ENCODE data around the gene CRB1. TPM values are rescaled to one million over a fixed set of nuclear protein-coding genes. Genes with fewer than 3 reads are reported as not detected.

The CRB1 gene
- total and polyA plus RNA-seq, 2 donors from 2014 or later, result 0.16 to 1.2 TPM

GRCh38 chr1:197519741-197520334, 251.8 kb downstream of the CRB1 start:
- Histone ChIP-seq H3K9ac (ENCODE audit: low read length in 3 of 3) (no peak overlapping the region), H3K9me3 (ENCODE audit: control insufficient read depth in 2 of 3, insufficient read depth in 1 of 3, low read length in 3 of 3) (no peaks in the 10 kb centered on the region), H3K36me3 (ENCODE audit: control insufficient read depth in 2 of 3, insufficient read depth in 3 of 3, low read length in 3 of 3) (no peaks in the 10 kb centered on the region), H3K4me3 (ENCODE audit: low read length in 3 of 3) (no peak overlapping the region), H3K4me1 (ENCODE audit: control insufficient read depth in 2 of 3, insufficient read depth in 2 of 3, low read depth in 1 of 3, low read length in 3 of 3) (no peaks in the 10 kb centered on the region), H3K27ac (ENCODE audit: low read depth in 2 of 2, low read length in 2 of 2) (no peak overlapping the region), H3K27me3 (ENCODE audit: control insufficient read depth, insufficient read depth, low read length) (no peaks in the 10 kb centered on the region)
- intact Hi-C loops (cut with DNase I), result no loop called here
- no peak for FAIRE-seq
- DNase-seq, result no peak
- TF ChIP-seq CTCF (IDR thresholded peaks at IDR 0.05; ENCODE audit: borderline replicate concordance, extremely low read depth, insufficient read depth), result peak; percentile 4

GRCh38 chr1:197521118-197521739, 253.2 kb downstream of the CRB1 start:
- no peak for FAIRE-seq
- DNase-seq, result peak in 2 of 5 donors; percentile 28 to 44
- Histone ChIP-seq H3K4me3 (ENCODE audit: low read length in 3 of 3) (no peak overlapping the region), H3K9me3 (ENCODE audit: control insufficient read depth in 2 of 3, insufficient read depth in 1 of 3, low read length in 3 of 3) (no peaks in the 10 kb centered on the region), H3K36me3 (ENCODE audit: control insufficient read depth in 2 of 3, insufficient read depth in 3 of 3, low read length in 3 of 3) (no peaks in the 10 kb centered on the region), H3K27me3 (ENCODE audit: control insufficient read depth, insufficient read depth, low read length) (no peaks in the 10 kb centered on the region), H3K27ac (ENCODE audit: low read depth in 2 of 2, low read length in 2 of 2) (no peak overlapping the region), H3K4me1 (ENCODE audit: control insufficient read depth in 2 of 3, insufficient read depth in 2 of 3, low read depth in 1 of 3, low read length in 3 of 3) (no peaks in the 10 kb centered on the region), H3K9ac (ENCODE audit: low read length in 3 of 3) (no peak overlapping the region)
- intact Hi-C loops (cut with DNase I), result no loop called here
- peak; percentile 38 for TF ChIP-seq CTCF (IDR thresholded peaks at IDR 0.05; ENCODE audit: borderline replicate concordance, extremely low read depth, insufficient read depth)

GRCh38 chr1:197526736-197527371, 258.8 kb downstream of the CRB1 start:
- Histone ChIP-seq H3K9ac (ENCODE audit: low read length in 3 of 3) (no peak overlapping the region), H3K4me3 (ENCODE audit: low read length in 3 of 3) (no peak overlapping the region), H3K4me1 (ENCODE audit: control insufficient read depth in 2 of 3, insufficient read depth in 2 of 3, low read depth in 1 of 3, low read length in 3 of 3) (no peaks in the 10 kb centered on the region), H3K36me3 (ENCODE audit: control insufficient read depth in 2 of 3, insufficient read depth in 3 of 3, low read length in 3 of 3) (no peaks in the 10 kb centered on the region), H3K27me3 (ENCODE audit: control insufficient read depth, insufficient read depth, low read length) (no peaks in the 10 kb centered on the region), H3K9me3 (ENCODE audit: control insufficient read depth in 2 of 3, insufficient read depth in 1 of 3, low read length in 3 of 3) (no peaks in the 10 kb centered on the region), H3K27ac (ENCODE audit: low read depth in 2 of 2, low read length in 2 of 2) (no peak overlapping the region)
- TF ChIP-seq CTCF (IDR thresholded peaks at IDR 0.05; ENCODE audit: borderline replicate concordance, extremely low read depth, insufficient read depth), result peak; percentile 30
- peak; percentile 98 for FAIRE-seq
- intact Hi-C loops (cut with DNase I), result no loop called here
- DNase-seq, result peak in 2 of 5 donors; percentile 9 to 39

Other genes with a start within 250 kb of the CRB1 start
- gene F13B, start 201.0 kb upstream of the CRB1 start, total RNA-seq, result not detected
- not detected for gene F13B, start 201.0 kb upstream of the CRB1 start, polyA plus RNA-seq (ENCODE audit: insufficient read depth, low read depth, low replicate concordance)
- gene ASPM, start 121.6 kb upstream of the CRB1 start, total RNA-seq, result 0.69 TPM
- gene ASPM, start 121.6 kb upstream of the CRB1 start, polyA plus RNA-seq (ENCODE audit: insufficient read depth, low read depth, low replicate concordance), result 0.06 TPM
- 14.3 TPM for gene ZBTB41, start 67.0 kb upstream of the CRB1 start, total RNA-seq
- 2.6 TPM for gene ZBTB41, start 67.0 kb upstream of the CRB1 start, polyA plus RNA-seq (ENCODE audit: insufficient read depth, low read depth, low replicate concordance)

All from kidney (tissue), 14 donors.